IMR-90 (cell line): ENCODE data around the gene ZMAT2. TPM values are rescaled to one million over a fixed set of nuclear protein-coding genes. Genes with fewer than 3 reads are reported as not detected.

Experiments used
- ATAC-seq: fragments of 200-7000 bp; cut with Tn5 transposase; 2 replicates; pipeline ENCODE4 v1.9.1; 2020; ENCODE audit warnings: low read depth, mild to moderate bottlenecking, moderate library complexity
- BruUV-seq: library from RNA; stranded (reverse); fragments of 400-500 nt; replicated peaks from 2 replicates; lab custom pipeline; 2021; lab: Mats Ljungman, UMichigan
- CTCF ChIA-PET: fragments of 300-600 bp; formaldehyde crosslinking; extraction: SDS; loops from one replicate; lab custom pipeline; 2021; ENCODE audit warnings: antibody characterized with exemption; lab: Yijun Ruan, JAX
- POLR2A ChIA-PET: fragments of 300-600 bp; sonication (Branson Sonifier 250); formaldehyde crosslinking; loops from one replicate; lab custom pipeline; 2022; ENCODE audit warnings: antibody characterized with exemption; ENCODE audit not compliant: unreplicated experiment; lab: Charles Lee
- DNase-seq: peaks from one replicate; pipeline ENCODE4 v3.0.0; 2013
- H2AFZ ChIP-seq: replicated peaks from 2 replicates; pipeline ENCODE3; 2013; ENCODE audit warnings: low read length, mild to moderate bottlenecking; ENCODE audit not compliant: poor library complexity
- H2AK5ac ChIP-seq: 2 replicates; pipeline ENCODE4 v1.6.1; 2013; ENCODE audit warnings: low read depth, low read length, inconsistent platforms
- H2AK9ac ChIP-seq: replicated peaks from 2 replicates; pipeline ENCODE3; 2013; ENCODE audit warnings: mild to moderate bottlenecking, low read depth, low read length, moderate library complexity; ENCODE audit not compliant: poor library complexity
- H2BK120ac ChIP-seq: 2 replicates; pipeline ENCODE4 v1.6.1; 2013; ENCODE audit warnings: low read depth, low read length, inconsistent platforms
- H2BK15ac ChIP-seq: 3 replicates; pipeline ENCODE4 v1.6.1; 2013; ENCODE audit warnings: low read depth, low read length, inconsistent platforms
- H2BK20ac ChIP-seq: 2 replicates; pipeline ENCODE4 v1.6.1; 2013; ENCODE audit warnings: low read depth, mild to moderate bottlenecking, inconsistent platforms, low read length, moderate library complexity
- H2BK5ac ChIP-seq: 2 replicates; pipeline ENCODE4 v1.6.1; 2013; ENCODE audit warnings: mild to moderate bottlenecking, low read depth, low read length, inconsistent platforms; ENCODE audit not compliant: poor library complexity, severe bottlenecking
- H3K14ac ChIP-seq: replicated peaks from 2 replicates; pipeline ENCODE4 v1.6.1; 2013; ENCODE audit warnings: low read depth, low read length, inconsistent platforms
- H3K18ac ChIP-seq: 2 replicates; pipeline ENCODE4 v1.6.1; 2013; ENCODE audit warnings: low read depth, low read length, control low read depth
- H3K23ac ChIP-seq: 2 replicates; pipeline ENCODE4 v1.6.1; 2013; ENCODE audit warnings: low read depth, low read length, inconsistent platforms
- H3K27ac ChIP-seq: 2 replicates; pipeline ENCODE4 v1.5.1; 2013; ENCODE audit warnings: mild to moderate bottlenecking, control low read depth, low read length; ENCODE audit not compliant: insufficient read depth
- H3K27me3 ChIP-seq: 2 replicates; pipeline ENCODE4 v1.6.1; 2013; ENCODE audit warnings: low read length; ENCODE audit not compliant: control insufficient read depth, insufficient read depth
- H3K36me3 ChIP-seq: 2 replicates; pipeline ENCODE4 v1.6.1; 2013; ENCODE audit warnings: low read length, mixed read lengths; ENCODE audit not compliant: control insufficient read depth, insufficient read depth
- H3K4ac ChIP-seq: 2 replicates; pipeline ENCODE4 v1.6.1; 2013; ENCODE audit warnings: low read depth, low read length, inconsistent platforms
- H3K4me1 ChIP-seq: 2 replicates; pipeline ENCODE4 v1.6.1; 2013; ENCODE audit warnings: low read length, mixed read lengths; ENCODE audit not compliant: control insufficient read depth, insufficient read depth
- H3K4me2 ChIP-seq: 2 replicates; pipeline ENCODE4 v1.6.1; 2013; ENCODE audit warnings: low read depth, mild to moderate bottlenecking, control low read depth, low read length, moderate library complexity
- H3K4me3 ChIP-seq: 2 replicates; pipeline ENCODE4 v1.5.1; 2013; ENCODE audit warnings: low read depth, mild to moderate bottlenecking, control low read depth, low read length, moderate library complexity; ENCODE audit not compliant: insufficient read depth
- H3K56ac ChIP-seq: 2 replicates; pipeline ENCODE4 v1.6.1; 2013; ENCODE audit warnings: low read length, inconsistent platforms; ENCODE audit not compliant: insufficient read depth; ENCODE audit errors: extremely low read depth
- H3K79me1 ChIP-seq, 2 experiments: 2 replicates each; pipeline ENCODE4 v1.6.1; 2013; ENCODE audit warnings: low read length in 2 of 2, inconsistent platforms in 1 of 2, low read depth in 1 of 2
- H3K9ac ChIP-seq: 2 replicates; pipeline ENCODE4 v1.6.1; 2013; ENCODE audit warnings: low read depth, low read length, control low read depth
- H3K9me1 ChIP-seq: 2 replicates; pipeline ENCODE4 v1.6.1; 2013; ENCODE audit warnings: low read length, inconsistent platforms; ENCODE audit not compliant: insufficient read depth
- H3K9me3 ChIP-seq: 2 replicates; pipeline ENCODE4 v1.6.1; 2013; ENCODE audit warnings: low read length; ENCODE audit not compliant: control insufficient read depth, insufficient read depth
- H4K20me1 ChIP-seq: 2 replicates; pipeline ENCODE4 v1.6.1; 2013; ENCODE audit warnings: low read length, inconsistent platforms; ENCODE audit not compliant: insufficient read depth
- H4K5ac ChIP-seq: 2 replicates; pipeline ENCODE4 v1.6.1; 2013; ENCODE audit warnings: mild to moderate bottlenecking, low read depth, low read length, control low read depth
- H4K8ac ChIP-seq, 2 experiments: 2 replicates each; pipeline ENCODE4 v1.6.1; 2013; ENCODE audit warnings: low read depth in 2 of 2, low read length in 2 of 2, control low read depth in 1 of 2, inconsistent platforms in 1 of 2
- H4K91ac ChIP-seq: 2 replicates; pipeline ENCODE4 v1.6.1; 2013; ENCODE audit warnings: low read depth, low read length, inconsistent platforms; ENCODE audit not compliant: insufficient read depth
- BHLHE40 ChIP-seq: fragments of 150-350 bp; IDR thresholded peaks from 2 replicates; pipeline ENCODE4 v1.6.1; 2016; ENCODE audit warnings: mild to moderate bottlenecking, low read depth, low read length
- CEBPB ChIP-seq: IDR thresholded peaks from 2 replicates; pipeline ENCODE4 v1.6.1; 2012; ENCODE audit warnings: low read depth, low read length, improper control_type of control experiment
- CHD1 ChIP-seq: IDR thresholded peaks from 2 replicates; pipeline ENCODE4 v1.6.1; 2012; ENCODE audit warnings: low read depth, low read length, improper control_type of control experiment
- FOS ChIP-seq: fragments of 150-350 bp; IDR thresholded peaks from 2 replicates; pipeline ENCODE4 v1.6.1; 2016; ENCODE audit warnings: low read depth, low read length
- MAFK ChIP-seq: IDR thresholded peaks from 2 replicates; pipeline ENCODE4 v1.6.1; 2012; ENCODE audit warnings: low read depth, low read length, improper control_type of control experiment
- MAZ ChIP-seq: IDR thresholded peaks from 2 replicates; pipeline ENCODE4 v1.6.1; 2012; ENCODE audit warnings: low read depth, mild to moderate bottlenecking, low read length, improper control_type of control experiment, moderate library complexity, borderline replicate concordance
- MXI1 ChIP-seq: IDR thresholded peaks from 2 replicates; pipeline ENCODE4 v1.6.1; 2012; ENCODE audit warnings: low read depth, mild to moderate bottlenecking, low read length, moderate library complexity, borderline replicate concordance
- NFE2L2 ChIP-seq: fragments of 150-350 bp; IDR thresholded peaks from 2 replicates; pipeline ENCODE4 v1.6.1; 2016; ENCODE audit warnings: low read depth, mild to moderate bottlenecking, low read length
- POLR2A ChIP-seq: IDR thresholded peaks from 2 replicates; pipeline ENCODE4 v1.6.1; 2012; ENCODE audit warnings: mild to moderate bottlenecking, low read depth, low read length
- RAD21 ChIP-seq: IDR thresholded peaks from 2 replicates; pipeline ENCODE4 v1.6.1; 2012; ENCODE audit warnings: low read length, improper control_type of control experiment
- RCOR1 ChIP-seq: IDR thresholded peaks from 2 replicates; pipeline ENCODE4 v1.6.1; 2012; ENCODE audit warnings: mild to moderate bottlenecking, low read length, improper control_type of control experiment; ENCODE audit not compliant: insufficient replicate concordance
- RFX5 ChIP-seq: IDR thresholded peaks from 2 replicates; pipeline ENCODE4 v1.8.0; 2012; ENCODE audit warnings: low read depth, mild to moderate bottlenecking, low read length, moderate library complexity
- SMC3 ChIP-seq: fragments of 150-350 bp; IDR thresholded peaks from 2 replicates; pipeline ENCODE4 v1.6.1; 2016; ENCODE audit warnings: low read depth, mild to moderate bottlenecking, antibody characterized with exemption, low read length, moderate library complexity
- WGBS, 2 experiments: methylation state at CpG; one replicate each; pipeline versions ENCODE4 v1.1.5 to v1.1.7; 2013; ENCODE audit warnings: missing lambda C conversion rate in 2 of 2; ENCODE audit not compliant: insufficient read length in 1 of 2; ENCODE audit errors: extremely low coverage in 2 of 2; 5-methylcytosine and 5-hydroxymethylcytosine counted together
- dilution Hi-C: fragments of 300-500 bp; cut with HindIII; formaldehyde crosslinking; loops from one replicate; pipeline ENCODE4 v1.14.3; 2018; ENCODE audit warnings: low sequenced_read_pairs; ENCODE audit not compliant: unreplicated experiment
- in situ Hi-C: fragments of 300-500 bp; cut with MboI; formaldehyde crosslinking; loops from 3 replicates; pipeline ENCODE4 v1.14.3; 2019; ENCODE audit warnings: low sequenced_read_pairs, inconsistent platforms, mixed read lengths
- intact Hi-C: fragments of 100-400 bp; cut with micrococcal nuclease; formaldehyde crosslinking; loops from 2 replicates; pipeline ENCODE4 v1.10.0; 2022
- polyA plus RNA-seq, 3 experiments: library from polyadenylated mRNA; depleted of rRNA; stranded (reverse); fragments of >200 nt; gene quantifications; 2 replicates each; pipeline ENCODE4 v1.2.3, GENCODE V29; 2012; ENCODE audit warnings: low replicate concordance in 1 of 3
- total RNA-seq: library from RNA; depleted of rRNA; stranded (reverse); fragments of >200 nt; gene quantifications from 2 replicates; pipeline ENCODE4 v1.2.3, GENCODE V29; 2012
- TF ChIP-seq, protein P1 (sequence below): fragments of 150-350 bp; IDR thresholded peaks from 2 replicates; pipeline ENCODE4 v1.6.1; 2017; ENCODE audit warnings: mild to moderate bottlenecking, antibody characterized with exemption, low read length, low read depth
- TF ChIP-seq, protein P2 (sequence below): fragments of 150-350 bp; IDR thresholded peaks from 2 replicates; pipeline ENCODE4 v1.6.1; 2016; ENCODE audit warnings: low read depth, mild to moderate bottlenecking, low read length, moderate library complexity, borderline replicate concordance
- TF ChIP-seq, protein P3 (sequence below): conservative IDR thresholded peaks from 2 replicates; pipeline ENCODE4 v1.5.1; 2012; ENCODE audit warnings: mild to moderate bottlenecking, low read depth, low read length, improper control_type of control experiment

Gene ZMAT2
- total and polyA plus RNA-seq, 2 of the 4 experiments (the other 2 are of a cell fraction): 16.3 to 41.2 TPM

DNA sequence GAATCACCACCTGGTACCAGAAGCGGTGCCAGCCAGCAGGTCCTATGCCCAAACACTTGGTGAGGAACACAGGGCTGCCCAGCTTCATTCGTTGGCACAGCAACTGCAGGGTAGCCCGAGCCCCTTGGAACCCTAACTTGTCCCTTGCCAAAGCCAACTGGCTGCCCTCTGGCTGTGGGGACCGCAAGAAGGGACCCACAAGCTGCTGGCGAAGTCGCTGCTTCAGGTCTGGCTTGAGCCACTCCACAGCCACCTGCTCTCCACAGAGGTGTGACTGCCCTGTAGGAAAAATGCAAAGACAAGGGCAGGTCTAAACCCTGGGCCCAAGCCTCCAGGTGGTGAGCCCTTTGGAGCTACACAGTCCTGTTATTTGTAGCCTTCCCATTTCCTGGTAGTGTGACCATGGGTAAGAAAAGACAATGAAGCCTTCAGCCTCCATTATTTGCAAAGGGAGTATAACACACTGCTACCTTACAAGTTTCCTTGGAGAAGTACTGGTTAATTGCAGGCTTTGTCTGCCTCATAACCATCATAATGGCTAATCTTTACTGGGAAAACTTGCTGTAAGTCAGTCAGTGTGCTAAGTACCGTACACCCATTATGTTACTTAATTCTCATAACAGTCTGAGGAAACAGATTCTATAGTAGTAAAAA, 28.6 kb upstream of the ZMAT2 start:
- no peak overlapping the region for H3K18ac ChIP-seq
- no peak overlapping the region for H3K56ac ChIP-seq
- no CpG with 5 or more reads among the region's 7 CpGs for WGBS, 2 experiments
- ChIA-PET POLR2A (no interaction called here), CTCF (no interaction called here)
- H3K9me3 ChIP-seq: no peaks in the 10 kb centered on the region
- H3K4ac ChIP-seq: no peak overlapping the region
- peak overlapping the region; percentile 70 for H2AK9ac ChIP-seq
- ATAC-seq (no peak), DNase-seq (no peak)
- intact Hi-C loops: no loop called here
- dilution Hi-C loops: no loop called here
- H3K23ac ChIP-seq: no peak overlapping the region
- H3K27me3 ChIP-seq: no peaks in the 10 kb centered on the region
- H2BK5ac ChIP-seq: no peak overlapping the region
- peaks cover 19% of the 10 kb centered on the region for H4K20me1 ChIP-seq
- H2AK5ac ChIP-seq: no peak overlapping the region
- H3K36me3 ChIP-seq: peaks cover 59% of the 10 kb centered on the region
- H2AFZ ChIP-seq: no peak overlapping the region
- H4K5ac ChIP-seq: no peak overlapping the region
- H4K8ac ChIP-seq: no peak overlapping the region
- H3K79me1 ChIP-seq: peaks cover 16 to 41% of the 10 kb centered on the region in 2 experiments
- H3K9me1 ChIP-seq: peaks cover 17% of the 10 kb centered on the region; the same call in 1 of the 2 replicates
- no peak overlapping the region for H2BK15ac ChIP-seq
- in situ Hi-C loops: no loop called here
- H2BK20ac ChIP-seq: no peak overlapping the region
- BruUV-seq: no TSS peak
- H3K4me2 ChIP-seq: no peak overlapping the region
- no peak overlapping the region for H3K27ac ChIP-seq
- no peak overlapping the region for H3K4me3 ChIP-seq
- no peak overlapping the region for H3K9ac ChIP-seq
- H3K14ac ChIP-seq: no peak overlapping the region
- TF ChIP-seq, protein P1, sequence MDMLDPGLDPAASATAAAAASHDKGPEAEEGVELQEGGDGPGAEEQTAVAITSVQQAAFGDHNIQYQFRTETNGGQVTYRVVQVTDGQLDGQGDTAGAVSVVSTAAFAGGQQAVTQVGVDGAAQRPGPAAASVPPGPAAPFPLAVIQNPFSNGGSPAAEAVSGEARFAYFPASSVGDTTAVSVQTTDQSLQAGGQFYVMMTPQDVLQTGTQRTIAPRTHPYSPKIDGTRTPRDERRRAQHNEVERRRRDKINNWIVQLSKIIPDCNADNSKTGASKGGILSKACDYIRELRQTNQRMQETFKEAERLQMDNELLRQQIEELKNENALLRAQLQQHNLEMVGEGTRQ: no peak
- no peak for TF ChIP-seq SMC3
- no peak for TF ChIP-seq RCOR1
- no peak for TF ChIP-seq MAZ
- TF ChIP-seq, protein P2, sequence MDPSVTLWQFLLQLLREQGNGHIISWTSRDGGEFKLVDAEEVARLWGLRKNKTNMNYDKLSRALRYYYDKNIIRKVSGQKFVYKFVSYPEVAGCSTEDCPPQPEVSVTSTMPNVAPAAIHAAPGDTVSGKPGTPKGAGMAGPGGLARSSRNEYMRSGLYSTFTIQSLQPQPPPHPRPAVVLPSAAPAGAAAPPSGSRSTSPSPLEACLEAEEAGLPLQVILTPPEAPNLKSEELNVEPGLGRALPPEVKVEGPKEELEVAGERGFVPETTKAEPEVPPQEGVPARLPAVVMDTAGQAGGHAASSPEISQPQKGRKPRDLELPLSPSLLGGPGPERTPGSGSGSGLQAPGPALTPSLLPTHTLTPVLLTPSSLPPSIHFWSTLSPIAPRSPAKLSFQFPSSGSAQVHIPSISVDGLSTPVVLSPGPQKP: no peak
- no peak for TF ChIP-seq CEBPB
- no peak for TF ChIP-seq CHD1
- TF ChIP-seq NFE2L2: no peak
- TF ChIP-seq FOS: no peak
- TF ChIP-seq POLR2A: no peak; the same call in 1 of the 2 replicates
- no peak for TF ChIP-seq BHLHE40
- no peak for TF ChIP-seq RFX5
- TF ChIP-seq MXI1: no peak
- TF ChIP-seq MAFK: no peak
- no peak for TF ChIP-seq RAD21
- TF ChIP-seq, protein P3, sequence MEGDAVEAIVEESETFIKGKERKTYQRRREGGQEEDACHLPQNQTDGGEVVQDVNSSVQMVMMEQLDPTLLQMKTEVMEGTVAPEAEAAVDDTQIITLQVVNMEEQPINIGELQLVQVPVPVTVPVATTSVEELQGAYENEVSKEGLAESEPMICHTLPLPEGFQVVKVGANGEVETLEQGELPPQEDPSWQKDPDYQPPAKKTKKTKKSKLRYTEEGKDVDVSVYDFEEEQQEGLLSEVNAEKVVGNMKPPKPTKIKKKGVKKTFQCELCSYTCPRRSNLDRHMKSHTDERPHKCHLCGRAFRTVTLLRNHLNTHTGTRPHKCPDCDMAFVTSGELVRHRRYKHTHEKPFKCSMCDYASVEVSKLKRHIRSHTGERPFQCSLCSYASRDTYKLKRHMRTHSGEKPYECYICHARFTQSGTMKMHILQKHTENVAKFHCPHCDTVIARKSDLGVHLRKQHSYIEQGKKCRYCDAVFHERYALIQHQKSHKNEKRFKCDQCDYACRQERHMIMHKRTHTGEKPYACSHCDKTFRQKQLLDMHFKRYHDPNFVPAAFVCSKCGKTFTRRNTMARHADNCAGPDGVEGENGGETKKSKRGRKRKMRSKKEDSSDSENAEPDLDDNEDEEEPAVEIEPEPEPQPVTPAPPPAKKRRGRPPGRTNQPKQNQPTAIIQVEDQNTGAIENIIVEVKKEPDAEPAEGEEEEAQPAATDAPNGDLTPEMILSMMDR: no peak
- no peak overlapping the region for H4K91ac ChIP-seq
- no peaks in the 10 kb centered on the region; the same call in 1 of the 2 replicates for H3K4me1 ChIP-seq
- no peak overlapping the region for H2BK120ac ChIP-seq
